Neuronal stem cell (in vitro differentiated cells): ENCODE measurements around the gene ITSN1.

Experiments used
- DNase-seq: peaks from one replicate; pipeline ENCODE4 v3.0.0-alpha.2; 2013; ENCODE audit warnings: low spot score
- H2AFZ ChIP-seq: one replicate; pipeline ENCODE4 v1.6.1; 2013; ENCODE audit warnings: mild to moderate bottlenecking, low read length, inconsistent platforms
- H2AK5ac ChIP-seq: 2 replicates; pipeline ENCODE4 v1.6.1; 2013; ENCODE audit warnings: low read depth, mild to moderate bottlenecking, inconsistent platforms, low read length, moderate library complexity, mixed read lengths
- H2BK120ac ChIP-seq: 2 replicates; pipeline ENCODE4 v1.6.1; 2013; ENCODE audit warnings: low read depth, mild to moderate bottlenecking, inconsistent platforms, low read length, moderate library complexity, mixed read lengths
- H2BK12ac ChIP-seq: one replicate; pipeline ENCODE4 v1.6.1; 2013; ENCODE audit warnings: low read length, inconsistent platforms
- H2BK15ac ChIP-seq: 2 replicates; pipeline ENCODE4 v1.6.1; 2013; ENCODE audit warnings: mild to moderate bottlenecking, low read length, inconsistent platforms, mixed read lengths
- H2BK5ac ChIP-seq: one replicate; pipeline ENCODE4 v1.6.1; 2013; ENCODE audit warnings: inconsistent platforms, mild to moderate bottlenecking, low read length, moderate library complexity
- H3K14ac ChIP-seq: one replicate; pipeline ENCODE4 v1.6.1; 2013; ENCODE audit warnings: low read length, inconsistent platforms
- H3K18ac ChIP-seq: 2 replicates; pipeline ENCODE4 v1.6.1; 2013; ENCODE audit warnings: low read length, inconsistent platforms
- H3K23ac ChIP-seq: 2 replicates; pipeline ENCODE4 v1.6.1; 2013; ENCODE audit warnings: low read depth, mild to moderate bottlenecking, mixed read lengths, low read length, inconsistent platforms; ENCODE audit not compliant: poor library complexity
- H3K27ac ChIP-seq: replicated peaks from 3 replicates; pipeline ENCODE4 v1.5.1; 2013; ENCODE audit warnings: low read length, inconsistent platforms
- H3K27me3 ChIP-seq, 3 experiments: 2 replicates each; pipeline ENCODE4 v1.6.1; 2013; ENCODE audit warnings: low read length in 3 of 3, mild to moderate bottlenecking in 2 of 3, inconsistent platforms in 1 of 3, low read depth in 1 of 3, mixed read lengths in 1 of 3, moderate library complexity in 1 of 3; ENCODE audit not compliant: control insufficient read depth in 3 of 3, insufficient read depth in 3 of 3
- H3K36me3 ChIP-seq, 2 donors: replicated peaks in 1 of 2; 2 replicates each; pipeline ENCODE4 v1.6.1; 2013; ENCODE audit warnings: low read length in 2 of 2; ENCODE audit not compliant: control insufficient read depth in 2 of 2, insufficient read depth in 2 of 2
- H3K4ac ChIP-seq: 2 replicates; pipeline ENCODE4 v1.6.1; 2013; ENCODE audit warnings: inconsistent platforms, mild to moderate bottlenecking, low read length, moderate library complexity
- H3K4me1 ChIP-seq, 2 donors: 1 replicate in 1 of 2; 2 replicates in 1 of 2; pipeline ENCODE4 v1.6.1; 2013; ENCODE audit warnings: low read length in 2 of 2, low read depth in 1 of 2; ENCODE audit not compliant: control insufficient read depth in 2 of 2, insufficient read depth in 1 of 2
- H3K4me2 ChIP-seq: one replicate; pipeline ENCODE4 v1.6.1; 2013; ENCODE audit warnings: mild to moderate bottlenecking, low read length, inconsistent platforms; ENCODE audit not compliant: insufficient read depth, poor library complexity, severe bottlenecking
- H3K4me3 ChIP-seq, 2 donors: 2 replicates each; pipeline ENCODE4 v1.5.1; 2013; ENCODE audit warnings: low read length in 2 of 2, mild to moderate bottlenecking in 2 of 2, inconsistent platforms in 1 of 2, moderate library complexity in 1 of 2
- H3K79me1 ChIP-seq: one replicate; pipeline ENCODE4 v1.6.1; 2013; ENCODE audit warnings: low read depth, mild to moderate bottlenecking, inconsistent platforms, low read length, moderate library complexity
- H3K9ac ChIP-seq: one replicate; pipeline ENCODE4 v1.6.1; 2013; ENCODE audit warnings: mild to moderate bottlenecking, low read depth, low read length, inconsistent platforms; ENCODE audit not compliant: poor library complexity
- H3K9me3 ChIP-seq, 2 donors: replicated peaks in 1 of 2; 2 replicates each; pipeline versions ENCODE3 to v1.6.1; 2013; ENCODE audit warnings: low read length in 2 of 2, mild to moderate bottlenecking in 2 of 2, inconsistent platforms in 1 of 2, low read depth in 1 of 2, mixed read lengths in 1 of 2, moderate library complexity in 1 of 2; ENCODE audit not compliant: control insufficient read depth in 2 of 2, insufficient read depth in 1 of 2
- H4K8ac ChIP-seq: one replicate; pipeline ENCODE4 v1.6.1; 2013; ENCODE audit warnings: low read depth, mild to moderate bottlenecking, inconsistent platforms, low read length, moderate library complexity
- H4K91ac ChIP-seq: one replicate; pipeline ENCODE4 v1.6.1; 2013; ENCODE audit warnings: low read length, low read depth, mild to moderate bottlenecking, inconsistent platforms; ENCODE audit not compliant: poor library complexity
- WGBS, 2 donors: extraction: QIAGEN DNeasy Blood & Tissue Kit; methylation state at CpG; one replicate each; pipeline ENCODE4 v1.1.7; 2013; ENCODE audit warnings: missing lambda C conversion rate in 2 of 2, mixed read lengths in 1 of 2; ENCODE audit not compliant: insufficient read length in 2 of 2, insufficient replicate concordance in 1 of 2; ENCODE audit errors: extremely low coverage in 2 of 2; 5-methylcytosine and 5-hydroxymethylcytosine counted together

Gene ITSN1

GRCh38 chr21:33707846-33708245, 65.5 kb downstream of the ITSN1 start:
- H3K9ac ChIP-seq: no peak overlapping the region
- no peak overlapping the region for H3K4me2 ChIP-seq
- no peak overlapping the region for H4K91ac ChIP-seq
- H2BK12ac ChIP-seq: no peak overlapping the region
- H3K36me3 ChIP-seq: peaks cover 0 to 8% of the 10 kb centered on the region in 2 donors
- no peaks in the 10 kb centered on the region for H3K4me1 ChIP-seq
- H4K8ac ChIP-seq: no peak overlapping the region
- no peak overlapping the region for H3K4me3 ChIP-seq
- H3K18ac ChIP-seq: no peak overlapping the region
- H2BK5ac ChIP-seq: no peak overlapping the region
- H2BK120ac ChIP-seq: no peak overlapping the region
- H3K23ac ChIP-seq: no peak overlapping the region
- H2AK5ac ChIP-seq: no peak overlapping the region
- H2AFZ ChIP-seq: no peak overlapping the region
- H3K79me1 ChIP-seq: no peaks in the 10 kb centered on the region
- no peaks in the 10 kb centered on the region for H3K27me3 ChIP-seq
- no peak overlapping the region for H3K14ac ChIP-seq
- H3K9me3 ChIP-seq: peaks cover 2 to 27% of the 10 kb centered on the region in 2 donors
- no peak for DNase-seq
- H3K4ac ChIP-seq: no peak overlapping the region
- H3K27ac ChIP-seq: no peak overlapping the region
- no peak overlapping the region for H2BK15ac ChIP-seq

GRCh38 chr21:33708874-33709273, 66.6 kb downstream of the ITSN1 start:
- no peak overlapping the region for H4K91ac ChIP-seq
- no peak overlapping the region for H3K4ac ChIP-seq
- no peak overlapping the region for H2BK12ac ChIP-seq
- no peak overlapping the region for H3K18ac ChIP-seq
- no peak overlapping the region for H3K23ac ChIP-seq
- DNase-seq: no peak
- H2BK15ac ChIP-seq: no peak overlapping the region
- H4K8ac ChIP-seq: no peak overlapping the region
- peaks cover 0 to 8% of the 10 kb centered on the region in 2 donors for H3K36me3 ChIP-seq
- no peak overlapping the region for H2AFZ ChIP-seq
- no peak overlapping the region for H3K14ac ChIP-seq
- H3K9ac ChIP-seq: no peak overlapping the region
- H3K27ac ChIP-seq: no peak overlapping the region
- no peak overlapping the region for H3K4me3 ChIP-seq
- no peak overlapping the region for H2BK120ac ChIP-seq
- no CpG with 5 or more reads among the region's 2 CpGs for WGBS, 2 donors
- H3K9me3 ChIP-seq: peaks cover 2 to 27% of the 10 kb centered on the region in 2 donors
- H2AK5ac ChIP-seq: no peak overlapping the region
- no peaks in the 10 kb centered on the region for H3K79me1 ChIP-seq
- no peak overlapping the region for H2BK5ac ChIP-seq
- no peaks in the 10 kb centered on the region for H3K27me3 ChIP-seq
- no peak overlapping the region for H3K4me2 ChIP-seq
- H3K4me1 ChIP-seq: no peaks in the 10 kb centered on the region

GRCh38 chr21:33712022-33712803, 69.9 kb downstream of the ITSN1 start:
- Histone ChIP-seq H3K79me1 (no peaks in the 10 kb centered on the region), H2BK5ac (no peak overlapping the region), H4K91ac (no peak overlapping the region), H2AK5ac (no peak overlapping the region), H2AFZ (no peak overlapping the region), H3K4me2 (no peak overlapping the region), H3K4me3 (no peak overlapping the region), H3K23ac (no peak overlapping the region), H3K36me3 (peaks cover 0 to 8% of the 10 kb centered on the region in 2 donors), H3K27ac (no peak overlapping the region), H3K27me3 (no peaks in the 10 kb centered on the region), H3K4me1 (no peaks in the 10 kb centered on the region), H3K18ac (no peak overlapping the region), H3K9me3 (peaks cover 2 to 31% of the 10 kb centered on the region in 2 donors), H2BK120ac (no peak overlapping the region), H3K14ac (no peak overlapping the region), H2BK12ac (no peak overlapping the region), H4K8ac (no peak overlapping the region), H3K9ac (no peak overlapping the region), H2BK15ac (no peak overlapping the region), H3K4ac (no peak overlapping the region)
- no peak for DNase-seq
- no CpG with 5 or more reads among the region's 3 CpGs for WGBS, 2 donors

GRCh38 chr21:33721081-33721480, 78.8 kb downstream of the ITSN1 start:
- no peak overlapping the region for H2AFZ ChIP-seq
- no peak overlapping the region for H3K27ac ChIP-seq
- DNase-seq: no peak

More at GRCh38 chr21:33721081-33721480, 78.8 kb downstream of the ITSN1 start:
- Histone ChIP-seq H3K4me3 (no peak overlapping the region), H2BK5ac (no peak overlapping the region), H4K8ac (no peak overlapping the region), H2BK12ac (no peak overlapping the region), H3K14ac (no peak overlapping the region), H3K23ac (no peak overlapping the region), H3K27me3 (no peaks in the 10 kb centered on the region), H4K91ac (no peak overlapping the region), H2BK15ac (no peak overlapping the region), H3K36me3 (peaks cover 4 to 64% of the 10 kb centered on the region in 2 donors), H3K4ac (no peak overlapping the region), H3K9ac (no peak overlapping the region), H3K79me1 (no peaks in the 10 kb centered on the region), H3K18ac (no peak overlapping the region), H2AK5ac (no peak overlapping the region), H3K4me2 (no peak overlapping the region), H2BK120ac (no peak overlapping the region), H3K9me3 (peaks cover 0 to 7% of the 10 kb centered on the region in 2 donors), H3K4me1 (no peaks in the 10 kb centered on the region)
- WGBS, 2 donors: no CpG with 5 or more reads among the region's 2 CpGs
